GM21723 (cell line): ENCODE measurements around the gene TOR2A.

Source experiments
- ATAC-seq: cut with Tn5 transposase; IDR thresholded peaks from one replicate; pipeline ENCODE4 v1.9.1; 2021; ENCODE audit warnings: mild to moderate bottlenecking, moderate library complexity; ENCODE audit not compliant: unreplicated experiment

The TOR2A gene

DNA sequence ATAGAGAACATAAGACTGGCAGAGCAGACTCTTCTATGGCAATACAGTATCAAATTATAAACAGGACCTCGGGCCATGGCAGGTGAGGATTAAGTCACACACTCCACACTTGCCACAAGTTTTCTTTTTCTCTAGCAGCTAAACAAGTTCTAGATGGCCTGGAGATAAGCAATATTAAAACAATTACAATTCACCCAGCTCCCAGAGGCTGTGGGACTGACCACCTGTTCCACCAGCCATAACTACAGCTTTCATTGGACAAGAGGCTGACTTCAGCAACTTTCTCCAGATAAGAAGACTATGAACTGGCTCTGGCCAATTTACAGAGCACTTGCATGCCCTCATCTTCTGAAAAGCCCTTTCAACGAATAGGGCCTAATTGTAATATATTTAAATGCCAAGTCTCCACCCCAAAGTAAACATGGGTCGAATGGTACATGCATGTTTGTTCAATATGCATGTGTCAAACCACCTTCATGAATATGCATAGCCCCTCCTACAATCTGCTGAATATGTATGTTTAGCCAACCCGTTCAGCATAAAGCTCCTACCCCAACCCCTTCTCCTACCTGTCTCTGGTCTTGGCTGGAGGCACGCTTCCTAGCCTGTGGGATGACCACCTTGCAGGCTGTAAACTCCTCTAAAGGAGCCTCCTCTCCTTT is 34.4 kb downstream of the TOR2A start:
- ATAC-seq, result no peak

DNA sequence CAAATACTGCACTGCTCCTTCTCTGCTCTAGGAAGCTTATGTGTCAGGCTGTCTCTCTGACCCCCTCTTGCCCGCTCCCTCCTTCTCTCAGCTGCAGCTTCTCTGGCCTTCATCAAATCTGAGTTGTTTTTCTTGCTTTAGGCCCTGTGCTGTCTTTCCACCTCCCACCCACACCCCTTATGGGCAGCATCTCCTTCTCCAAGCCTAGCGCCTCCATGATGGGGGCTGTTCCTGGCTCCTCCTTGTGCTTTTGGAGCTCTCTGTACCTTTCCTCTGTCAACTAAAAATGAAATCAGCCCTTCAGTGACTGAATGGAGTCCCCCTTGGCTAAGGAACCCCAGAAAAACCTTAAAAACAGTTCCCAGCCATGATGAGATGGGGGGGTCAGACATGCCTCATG is 35.0 kb downstream of the TOR2A start:
- ATAC-seq, result no peak

DNA sequence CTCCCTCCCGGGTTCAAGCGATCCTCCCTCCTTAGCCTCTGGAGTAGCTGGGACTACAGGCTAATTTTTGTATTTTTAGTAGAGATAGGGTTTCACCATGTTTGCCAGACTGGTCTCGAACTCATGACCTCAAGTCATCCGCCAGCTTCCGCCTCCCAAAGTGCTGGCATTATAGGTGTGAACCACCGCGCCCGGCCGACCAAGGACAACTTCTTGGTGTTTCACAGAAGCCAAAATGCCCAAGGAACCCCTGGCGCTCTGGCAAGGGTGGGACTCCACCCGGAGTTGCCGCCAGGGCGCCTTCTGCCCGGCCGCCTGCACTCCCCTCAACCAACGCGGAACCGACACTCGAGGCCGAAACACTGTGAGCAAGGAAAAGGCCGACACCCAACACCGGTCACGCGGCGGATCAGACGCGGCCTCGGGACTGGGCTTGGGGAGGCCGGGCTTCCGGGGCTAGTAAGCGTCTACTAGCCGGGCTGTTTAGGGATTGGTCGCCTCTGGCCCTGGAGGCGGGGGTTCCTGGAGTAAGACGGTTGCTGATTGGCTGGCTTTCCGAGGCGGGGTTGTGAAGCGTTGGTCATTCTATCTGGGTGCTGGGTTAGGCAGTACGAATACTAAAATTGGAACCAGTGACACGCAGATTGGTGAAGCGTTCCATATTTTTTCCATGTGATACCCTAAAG is 36.0 kb downstream of the TOR2A start:
- peak; percentile 96 for ATAC-seq

DNA sequence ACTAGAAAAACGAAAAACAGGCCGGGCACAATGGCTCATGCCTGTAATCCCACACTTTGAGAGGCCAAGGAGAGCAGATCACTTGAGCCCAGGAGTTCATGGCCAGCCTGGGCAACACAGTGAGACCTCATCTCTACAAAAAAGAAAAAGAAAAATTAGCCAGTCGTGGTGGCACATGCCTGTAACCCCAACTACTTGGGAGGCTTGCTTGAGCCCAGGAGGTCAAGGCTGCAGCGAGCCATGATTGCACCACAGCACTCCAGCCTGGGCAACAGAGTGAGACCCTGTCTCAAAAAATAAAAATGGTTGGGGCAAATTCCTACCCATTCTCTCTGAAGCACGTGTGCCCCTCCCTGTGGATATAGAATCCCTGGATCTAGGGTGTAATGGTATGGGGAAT is 36.7 kb downstream of the TOR2A start:
- no peak for ATAC-seq

DNA sequence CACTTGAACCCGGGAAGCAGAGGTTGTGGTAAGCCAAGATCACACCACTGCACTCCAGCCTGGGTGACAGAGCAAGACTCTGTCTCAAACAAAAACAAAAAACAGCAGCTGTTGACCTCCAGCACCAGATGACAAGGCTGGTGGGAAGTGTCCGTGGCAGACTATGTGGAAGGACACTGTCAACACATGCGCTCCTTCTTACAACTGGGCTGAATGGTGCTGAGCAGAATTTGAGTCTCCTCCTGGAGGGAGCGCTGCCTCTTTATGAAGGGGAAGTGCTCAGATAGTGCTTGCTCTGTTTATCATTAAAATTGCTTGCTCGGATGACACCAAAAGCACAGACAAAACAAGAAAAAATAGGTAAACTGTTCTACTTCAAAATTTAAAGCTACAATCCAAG is 37.5 kb downstream of the TOR2A start:
- no peak for ATAC-seq

DNA sequence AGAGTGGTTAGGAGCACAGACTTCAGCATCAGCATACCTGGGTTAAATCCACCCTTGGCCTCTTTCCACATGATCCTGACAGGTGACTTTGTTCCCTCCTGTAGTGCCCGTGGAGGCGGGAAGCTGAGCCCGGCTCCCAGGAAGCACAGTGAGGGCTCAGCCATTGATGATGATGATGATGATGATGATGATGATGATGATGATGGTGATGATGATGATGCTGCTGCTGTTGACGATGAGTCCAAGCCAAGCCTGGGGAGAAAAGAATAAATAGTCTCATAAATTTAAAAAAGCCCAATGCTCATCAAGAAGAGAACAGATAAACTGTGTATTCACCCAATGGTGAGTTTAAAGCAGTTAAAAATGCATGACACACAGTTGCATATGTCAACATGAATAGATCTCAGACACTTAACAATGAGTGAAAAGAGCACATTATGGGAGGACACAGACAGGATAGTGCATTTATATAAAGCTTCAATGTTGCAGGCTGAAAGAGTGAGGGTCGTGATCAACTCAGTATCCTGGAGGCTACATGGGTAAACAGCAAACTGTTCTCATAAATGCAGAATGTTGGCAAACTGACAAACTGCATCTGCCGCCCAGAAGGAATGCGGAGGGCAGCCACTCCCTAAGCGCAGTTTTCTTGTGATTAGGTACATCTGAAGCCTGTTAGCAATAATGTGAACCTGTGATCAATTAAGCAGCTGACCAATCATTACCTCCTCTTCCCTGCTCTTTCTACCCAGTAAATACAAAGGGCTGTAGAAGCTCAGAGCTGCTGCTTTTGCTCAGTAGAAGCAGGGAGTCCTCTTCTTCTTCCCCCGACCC is 40.0 kb downstream of the TOR2A start:
- no peak for ATAC-seq

DNA sequence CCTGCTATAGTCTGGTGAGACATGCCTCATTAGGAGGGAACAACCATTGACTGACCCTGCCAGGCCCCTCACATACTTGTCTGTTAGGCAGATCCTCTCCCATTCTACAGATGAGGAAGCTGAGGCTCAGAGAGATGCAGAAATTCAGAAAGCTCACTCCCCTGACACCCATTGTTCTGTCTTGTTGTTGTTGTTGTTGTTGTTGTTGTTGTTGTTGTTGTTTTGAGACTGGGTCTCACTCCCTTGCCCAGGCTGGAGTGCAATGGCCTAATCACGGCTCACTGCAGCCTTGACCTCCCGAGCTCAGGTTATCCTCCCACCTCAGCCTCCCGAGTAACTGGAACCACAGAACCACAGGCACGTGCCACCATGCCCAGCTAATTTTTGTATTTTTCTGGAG is 41.4 kb downstream of the TOR2A start:
- no peak for ATAC-seq

DNA sequence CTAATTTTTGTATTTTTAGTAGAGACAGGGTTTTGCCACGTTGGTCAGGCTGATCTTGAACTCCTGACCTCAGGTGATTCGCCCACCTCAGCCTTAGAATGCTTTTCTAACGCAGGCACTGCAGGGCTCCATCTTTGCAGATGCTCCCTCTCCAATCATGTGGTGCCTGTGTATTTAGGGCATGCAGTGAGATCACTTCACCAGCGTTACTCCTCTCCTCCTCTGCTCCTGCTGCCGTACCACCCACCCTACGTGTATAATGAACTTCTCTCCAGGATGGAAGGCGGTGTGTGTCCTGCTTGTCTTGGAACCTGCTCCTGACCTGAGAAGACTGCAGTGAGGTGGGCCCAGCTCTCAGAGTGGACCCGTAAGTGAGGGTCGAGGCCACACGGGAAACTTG is 42.0 kb downstream of the TOR2A start:
- no peak for ATAC-seq

DNA sequence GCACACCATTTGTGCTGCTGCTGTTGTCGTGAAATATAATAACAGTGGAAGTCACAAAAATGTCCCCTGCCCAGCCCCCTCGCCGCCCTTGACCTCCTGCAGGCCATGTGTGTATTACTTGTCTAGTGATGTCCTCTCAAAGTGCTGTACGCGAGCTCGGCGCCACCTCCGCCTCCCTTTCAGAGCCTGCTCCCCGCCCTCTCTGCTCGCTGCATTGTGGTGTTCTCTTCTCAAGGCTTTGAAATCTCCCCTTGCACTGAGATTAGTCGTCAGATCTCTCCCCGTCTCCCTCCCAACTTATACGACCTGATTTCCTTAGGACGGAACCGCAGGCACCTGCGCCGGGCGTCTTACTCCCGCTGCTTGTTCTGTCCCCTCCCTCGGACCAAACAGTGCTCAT is 43.0 kb downstream of the TOR2A start:
- ATAC-seq, result no peak

DNA sequence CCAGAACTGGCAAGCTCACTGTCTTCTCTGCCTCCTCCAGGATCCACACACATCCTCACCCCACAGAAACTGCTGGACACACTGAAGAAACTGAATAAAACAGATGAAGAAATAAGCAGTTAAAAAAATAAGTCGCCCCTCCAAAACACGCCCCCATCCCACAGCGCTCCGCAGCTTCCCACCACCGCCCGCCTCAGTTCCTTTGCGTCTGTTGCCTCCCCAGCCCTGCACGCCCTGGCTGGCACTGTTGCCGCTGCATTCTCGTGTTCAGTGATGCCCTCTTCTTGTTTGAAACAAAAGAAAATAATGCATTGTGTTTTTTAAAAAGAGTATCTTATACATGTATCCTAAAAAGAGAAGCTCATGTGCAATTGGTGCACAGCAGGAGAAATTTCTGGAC is 44.4 kb downstream of the TOR2A start:
- ATAC-seq, result no peak

DNA sequence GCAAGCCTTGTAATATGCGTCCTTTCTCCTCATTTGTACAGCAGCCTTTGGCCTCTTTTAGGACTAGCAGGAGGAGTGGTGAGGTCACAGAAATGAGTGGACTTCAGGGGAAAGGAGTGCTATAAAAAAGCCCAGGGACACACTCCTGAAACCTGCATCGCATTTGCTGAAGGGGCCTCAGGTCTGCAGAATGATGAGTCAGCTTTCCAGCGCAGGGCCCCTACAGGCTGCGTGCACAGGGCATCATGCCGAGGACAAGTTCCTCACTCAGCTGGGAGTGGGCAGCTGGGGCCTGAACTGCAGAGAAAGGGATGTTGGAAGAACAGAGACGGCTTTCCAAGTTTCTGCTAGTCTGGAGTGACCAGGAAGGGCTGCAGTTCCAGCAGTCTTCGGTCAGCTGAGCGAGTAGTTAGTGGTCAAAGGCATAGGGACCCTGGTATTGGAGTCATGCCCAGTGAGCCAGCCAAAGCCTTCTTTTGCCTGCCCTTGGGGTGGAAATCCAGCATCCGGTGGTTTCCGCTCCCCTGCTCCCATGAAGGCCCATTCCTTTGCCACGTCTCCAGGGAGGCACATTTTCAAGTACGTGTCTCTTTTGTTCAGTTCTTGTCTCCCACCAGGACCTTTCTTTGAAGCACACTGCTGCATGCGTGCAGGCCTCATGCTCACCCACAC is 45.6 kb downstream of the TOR2A start:
- no peak for ATAC-seq

DNA sequence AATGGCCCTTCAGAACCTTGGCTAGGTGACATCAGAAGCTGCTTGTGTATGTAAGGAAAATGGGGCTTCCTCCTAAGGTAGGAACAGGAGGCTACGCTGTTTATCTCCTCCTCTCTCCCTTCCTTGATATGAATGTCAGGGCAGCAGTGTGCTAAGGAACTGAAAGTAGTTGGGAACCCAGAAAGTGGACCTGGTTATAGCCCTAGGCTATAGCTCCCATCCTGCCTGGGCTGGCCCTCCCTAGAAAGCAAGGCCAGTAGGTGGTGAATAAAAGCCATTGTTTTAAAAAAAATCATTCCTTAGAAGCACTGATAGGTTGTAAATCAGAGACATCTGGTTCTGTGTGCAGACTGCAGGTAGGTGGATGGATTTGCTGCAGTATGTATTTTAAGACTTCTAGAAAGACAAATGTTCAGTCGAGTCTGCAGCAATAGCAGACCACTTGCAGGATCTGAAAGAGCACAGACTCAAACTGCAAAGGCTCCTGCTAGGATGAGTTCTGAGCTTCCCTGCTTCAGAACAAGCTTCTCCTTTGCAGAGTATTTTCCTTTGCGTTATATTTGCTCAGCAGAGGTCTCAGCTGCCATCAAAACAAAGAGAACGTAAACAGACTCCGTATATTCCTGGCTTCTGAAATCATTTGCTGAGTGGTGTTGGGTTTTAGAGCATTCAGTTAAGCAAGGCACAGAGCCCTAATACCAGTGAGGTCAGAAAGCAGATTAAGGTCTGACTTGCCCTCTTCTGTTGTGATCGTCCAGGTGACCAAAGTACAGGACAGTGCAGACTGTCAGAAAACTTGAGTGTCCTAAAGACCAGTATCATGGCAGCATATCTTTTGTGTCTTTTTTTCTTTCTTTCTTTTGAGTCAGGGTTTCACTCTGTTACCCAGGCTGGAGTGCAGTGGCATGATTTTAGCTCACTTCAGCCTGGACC is 48.4 kb downstream of the TOR2A start:
- ATAC-seq, result no peak

DNA sequence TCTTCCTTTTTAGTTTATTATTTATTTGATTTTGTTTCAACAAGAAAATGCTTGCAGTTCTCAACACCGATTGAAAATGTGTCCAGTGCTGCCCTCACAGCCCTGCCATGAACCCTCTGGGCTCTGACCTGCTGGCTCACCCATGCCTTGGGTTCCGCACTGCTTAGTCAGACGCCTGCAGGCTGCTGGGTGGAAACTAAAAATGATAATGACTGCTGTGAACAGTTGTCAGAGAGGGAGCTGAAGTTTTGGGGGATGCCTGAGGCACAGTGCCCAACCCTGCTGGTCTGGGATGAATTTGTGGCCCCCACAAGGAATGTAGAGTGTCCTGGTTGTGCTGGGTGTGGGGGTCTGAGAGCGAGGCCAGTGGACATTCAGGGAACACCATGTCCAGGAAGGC is 50.5 kb downstream of the TOR2A start:
- ATAC-seq, result no peak

DNA sequence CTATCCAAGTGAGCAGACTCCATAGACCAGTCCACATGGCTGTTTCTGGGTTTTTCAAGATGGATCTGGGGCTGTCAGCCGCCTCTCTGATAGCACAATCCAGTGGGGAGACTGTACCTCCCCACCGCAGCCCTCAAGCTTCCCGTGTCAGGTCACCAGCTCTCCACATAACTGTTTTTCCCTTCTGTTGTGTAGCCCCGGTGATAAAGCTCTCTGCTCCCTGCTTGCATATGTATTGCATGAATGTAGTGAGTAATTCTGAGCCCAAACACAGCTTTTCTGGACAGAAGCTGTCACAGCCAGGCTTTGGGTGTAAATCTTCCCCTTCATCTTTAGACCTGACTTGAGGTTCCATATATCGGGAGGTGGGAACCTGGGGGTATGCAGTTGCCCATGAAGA is 51.4 kb downstream of the TOR2A start:
- no peak for ATAC-seq

DNA sequence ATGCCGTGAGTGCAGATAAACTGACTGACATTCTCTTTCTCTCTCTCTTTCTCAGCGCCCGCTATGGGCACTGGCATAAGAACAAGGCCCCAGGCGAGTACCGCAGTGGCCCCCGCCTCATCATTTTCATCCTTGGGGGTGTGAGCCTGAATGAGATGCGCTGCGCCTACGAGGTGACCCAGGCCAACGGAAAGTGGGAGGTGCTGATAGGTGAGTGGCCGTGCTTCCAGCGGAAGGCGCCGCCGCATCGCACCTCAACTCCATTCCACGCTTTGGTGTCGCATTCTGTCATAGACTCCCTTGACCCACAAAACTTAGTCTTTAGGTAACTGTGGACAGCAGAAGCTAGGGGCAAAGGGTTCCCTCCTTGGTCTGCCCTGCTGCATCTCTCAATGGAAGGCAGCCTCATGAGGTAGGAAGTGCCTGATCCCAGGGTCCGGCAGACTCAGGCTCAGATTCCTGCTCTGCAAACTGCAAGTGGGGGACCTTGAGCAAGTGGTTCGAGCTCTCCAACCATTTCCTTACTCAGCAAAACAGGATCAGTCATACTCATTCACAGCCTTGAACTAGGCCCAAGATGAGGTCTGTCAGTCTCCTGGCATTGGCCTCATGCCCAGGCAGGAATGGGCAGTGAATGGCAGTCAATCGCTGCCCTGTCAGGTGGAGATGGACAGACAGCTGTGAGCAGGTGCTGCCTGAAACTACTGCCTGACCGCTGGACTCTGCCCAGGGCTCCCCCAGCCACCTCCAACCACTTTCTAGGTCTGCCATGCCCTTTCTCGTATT is 52.5 kb downstream of the TOR2A start:
- no peak for ATAC-seq
